GM10266 (cell line): ENCODE results near the gene AVPR2.

Experiments used
- DNase-seq: peaks from one replicate; pipeline ENCODE4 v3.0.0; 2012; ENCODE audit errors: extremely low spot score
- TF ChIP-seq, protein P1 (sequence below): IDR thresholded peaks from 2 replicates; pipeline ENCODE4 v1.5.1; 2012; ENCODE audit warnings: mild to moderate bottlenecking, low read depth; ENCODE audit not compliant: control insufficient read depth, insufficient read depth; ENCODE audit errors: missing control alignments

Gene AVPR2

DNA sequence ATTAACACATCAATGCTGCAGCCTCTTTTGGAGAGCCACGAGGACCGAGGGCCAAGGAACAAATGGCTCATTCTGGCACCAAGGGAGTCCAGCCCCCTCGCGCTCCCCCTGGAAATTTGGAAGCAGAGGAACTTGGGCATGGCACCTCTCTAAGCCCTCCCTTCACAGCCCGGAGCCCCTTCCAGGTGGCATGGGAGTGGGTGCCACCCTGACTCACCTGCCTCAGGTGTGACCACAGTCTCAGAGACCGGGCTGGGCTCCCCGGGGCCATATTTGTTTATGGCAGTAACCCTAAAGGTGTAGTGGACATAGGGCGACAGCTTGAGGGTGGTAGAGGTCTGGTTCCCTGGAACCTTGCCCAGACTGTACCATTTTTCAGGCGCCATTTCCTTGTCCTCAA is 37.3 kb upstream of the AVPR2 start:
- TF ChIP-seq, protein P1, sequence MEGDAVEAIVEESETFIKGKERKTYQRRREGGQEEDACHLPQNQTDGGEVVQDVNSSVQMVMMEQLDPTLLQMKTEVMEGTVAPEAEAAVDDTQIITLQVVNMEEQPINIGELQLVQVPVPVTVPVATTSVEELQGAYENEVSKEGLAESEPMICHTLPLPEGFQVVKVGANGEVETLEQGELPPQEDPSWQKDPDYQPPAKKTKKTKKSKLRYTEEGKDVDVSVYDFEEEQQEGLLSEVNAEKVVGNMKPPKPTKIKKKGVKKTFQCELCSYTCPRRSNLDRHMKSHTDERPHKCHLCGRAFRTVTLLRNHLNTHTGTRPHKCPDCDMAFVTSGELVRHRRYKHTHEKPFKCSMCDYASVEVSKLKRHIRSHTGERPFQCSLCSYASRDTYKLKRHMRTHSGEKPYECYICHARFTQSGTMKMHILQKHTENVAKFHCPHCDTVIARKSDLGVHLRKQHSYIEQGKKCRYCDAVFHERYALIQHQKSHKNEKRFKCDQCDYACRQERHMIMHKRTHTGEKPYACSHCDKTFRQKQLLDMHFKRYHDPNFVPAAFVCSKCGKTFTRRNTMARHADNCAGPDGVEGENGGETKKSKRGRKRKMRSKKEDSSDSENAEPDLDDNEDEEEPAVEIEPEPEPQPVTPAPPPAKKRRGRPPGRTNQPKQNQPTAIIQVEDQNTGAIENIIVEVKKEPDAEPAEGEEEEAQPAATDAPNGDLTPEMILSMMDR = no peak
- DNase-seq = no peak

DNA sequence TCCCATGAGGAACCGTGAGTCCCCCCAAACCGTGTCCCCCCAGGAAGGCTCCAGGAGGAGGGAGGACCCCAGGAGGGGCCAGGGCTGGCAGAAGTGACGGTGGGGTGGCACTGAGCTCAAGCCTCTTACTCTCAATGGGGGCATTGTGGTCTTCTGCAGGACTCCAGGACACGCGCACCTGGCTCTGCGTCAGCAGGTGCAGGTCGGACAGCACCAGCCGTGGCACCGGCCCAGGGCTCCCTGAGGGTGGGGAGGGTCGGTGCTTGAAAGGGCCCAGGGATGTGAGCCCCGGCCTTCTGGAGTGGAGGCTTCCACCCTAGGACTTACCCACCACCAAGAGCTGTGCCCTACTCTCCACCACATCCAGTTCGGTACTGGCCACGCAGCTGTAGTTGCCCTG is 36.8 kb upstream of the AVPR2 start:
- no peak for DNase-seq

GRCh38 chrX:153868576-153869472 is 35.6 kb upstream of the AVPR2 start:
- no peak for DNase-seq
- TF ChIP-seq, protein P1 = no peak

More for the DNA sequence above, 36.8 kb upstream of the AVPR2 start:
- TF ChIP-seq, protein P1 = no peak

- DNase-seq = no peak
- TF ChIP-seq, protein P1 = no peak
Observed at GRCh38 chrX:153869473-153870287, 34.8 kb upstream of the AVPR2 start.

DNA sequence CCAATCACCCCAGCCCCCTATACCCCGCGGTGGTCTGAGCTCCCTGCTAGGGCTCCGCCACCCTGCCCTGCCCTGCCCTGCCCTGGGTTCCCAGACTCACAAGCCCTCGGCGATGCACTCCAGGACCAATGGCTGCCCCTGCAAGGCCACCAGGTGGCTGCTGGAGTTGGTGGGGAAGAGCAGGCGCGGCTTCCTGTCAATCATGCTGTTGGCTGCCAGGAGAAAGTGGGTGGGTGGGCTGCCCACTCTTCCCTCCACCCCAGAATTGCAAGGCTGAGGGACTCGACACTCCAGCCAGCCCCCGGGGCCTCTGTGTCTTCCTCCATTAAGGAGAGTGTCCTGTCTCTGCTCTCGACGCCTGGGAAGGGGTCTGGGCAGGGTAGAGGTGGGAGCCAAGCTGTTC is 34.2 kb upstream of the AVPR2 start:
- TF ChIP-seq, protein P1 = no peak
- DNase-seq = no peak

- TF ChIP-seq, protein P1 = peak; percentile 3
- DNase-seq = no peak
Observed at GRCh38 chrX:153870791-153871360, 33.6 kb upstream of the AVPR2 start.
